GM18526 (cell line): ENCODE data around the gene GJC2.

Experiments used
- POLR2A ChIP-seq: IDR thresholded peaks from 3 replicates; pipeline ENCODE4 v1.6.1; 2011; ENCODE audit not compliant: insufficient read length; ENCODE audit errors: extremely low read depth

GJC2 gene

GRCh38 chr1:228206582-228207351, 57.0 kb downstream of the GJC2 start:
- TF ChIP-seq POLR2A = no peak

GRCh38 chr1:228207381-228207810, 57.7 kb downstream of the GJC2 start:
- no peak for TF ChIP-seq POLR2A

DNA sequence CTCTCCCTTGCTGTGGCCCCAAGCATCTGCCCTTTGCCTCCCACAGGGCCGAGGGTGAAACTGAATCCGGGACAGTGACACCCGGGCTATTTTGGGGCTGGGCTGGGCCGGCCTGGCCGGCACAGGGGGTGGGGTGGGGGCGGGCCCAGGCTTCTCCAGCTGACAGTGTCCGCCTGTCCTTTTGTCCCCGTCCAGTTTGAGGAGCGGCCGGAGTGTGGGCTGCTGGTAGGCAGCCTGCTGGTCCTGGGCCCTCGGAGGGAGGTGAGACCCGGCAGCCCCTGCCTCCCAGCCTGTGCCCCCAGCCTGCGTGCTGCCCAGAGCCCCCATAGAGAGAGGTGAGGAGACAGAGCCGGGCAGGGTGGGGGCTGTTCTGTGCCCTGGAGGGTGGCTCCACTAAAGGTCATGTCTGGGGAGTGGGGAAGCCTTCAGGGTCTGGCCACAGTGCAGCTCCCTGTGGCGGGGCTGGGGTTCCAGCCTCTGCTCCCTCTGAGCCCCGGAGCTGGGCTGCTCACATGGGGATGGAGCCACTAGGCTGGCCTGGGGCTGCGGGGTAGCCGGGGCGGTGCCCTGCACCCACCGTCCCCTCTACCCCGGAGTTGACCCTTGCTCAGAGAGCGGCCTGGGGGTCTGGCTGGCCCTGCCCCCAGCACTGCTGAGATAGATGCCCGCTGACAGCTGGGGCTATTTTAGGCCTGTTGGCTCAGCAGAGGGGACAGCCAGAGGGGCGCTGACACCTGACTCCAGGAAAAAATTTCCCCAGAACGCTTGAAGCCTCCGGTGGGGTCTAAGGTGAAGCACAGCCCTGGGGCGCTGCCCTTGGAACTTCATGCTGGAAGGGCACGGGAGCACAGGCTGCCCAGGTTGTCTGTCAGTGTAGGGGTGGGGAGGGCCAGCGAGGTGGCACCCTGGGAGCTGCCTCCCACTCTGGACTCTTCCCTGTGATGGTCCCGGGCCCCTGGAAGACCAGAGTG, 58.4 kb downstream of the GJC2 start, which contains the start of gene OBSCN:
Gene OBSCN, plus strand, starts transcription at position 194 of the 971 bp plus-strand sequence. CDS start 3,740 bp downstream, outside the sequence.
- no peak for TF ChIP-seq POLR2A

- no peak for TF ChIP-seq POLR2A
Measured at GRCh38 chr1:228208831-228209551, 59.3 kb downstream of the GJC2 start.
